Vagina (tissue), 2 donors: ENCODE results near the gene PDE3B.

Experiments
- CTCF ChIP-seq, 3 experiments: fragments of 450-650 bp in 2 of 3; fragments of 200-600 bp in 1 of 3; sonication (generic) in 1 of 3; IDR thresholded peaks; one replicate each; pipeline ENCODE4 v1.5.1; 2017 to 2019; ENCODE audit warnings: antibody characterized with exemption in 3 of 3, mild to moderate bottlenecking in 2 of 3, moderate library complexity in 2 of 3
- POLR2A ChIP-seq, 2 donors: fragments of 450-650 bp; IDR thresholded peaks; one replicate each; pipeline ENCODE4 v1.6.1; 2017; ENCODE audit warnings: antibody characterized with exemption in 2 of 2, mild to moderate bottlenecking in 2 of 2, moderate library complexity in 2 of 2

GRCh38 chr11:14644226-14645014 is 816 bp downstream of the PDE3B start:
- TF ChIP-seq CTCF (IDR thresholded peaks at IDR 0.05) (no peak), POLR2A (IDR thresholded peaks at IDR 0.05) (no peak)
